Upper lobe of left lung (tissue), 4 donors: Measurements from ENCODE around the gene RPUSD2.
"Not testable (repeated sequence)": the region's sequence is repeated elsewhere in the genome, so short reads cannot be mapped to it uniquely, and the experiment has no call there.

Experiments used
- POLR2A ChIP-seq, 4 donors: fragments of 450-650 bp; IDR thresholded peaks; one replicate each; pipeline ENCODE4 v1.5.1; 2016 to 2017; ENCODE audit warnings: antibody characterized with exemption in 4 of 4, mild to moderate bottlenecking in 2 of 4
- TF ChIP-seq, protein P1 (sequence below), 6 experiments: fragments of 450-650 bp in 4 of 6; fragments of 200-600 bp in 2 of 6; sonication (generic) in 2 of 6; IDR thresholded peaks; one replicate each; pipeline ENCODE4 v1.5.1; 2016 to 2019; ENCODE audit warnings: antibody characterized with exemption in 6 of 6

DNA sequence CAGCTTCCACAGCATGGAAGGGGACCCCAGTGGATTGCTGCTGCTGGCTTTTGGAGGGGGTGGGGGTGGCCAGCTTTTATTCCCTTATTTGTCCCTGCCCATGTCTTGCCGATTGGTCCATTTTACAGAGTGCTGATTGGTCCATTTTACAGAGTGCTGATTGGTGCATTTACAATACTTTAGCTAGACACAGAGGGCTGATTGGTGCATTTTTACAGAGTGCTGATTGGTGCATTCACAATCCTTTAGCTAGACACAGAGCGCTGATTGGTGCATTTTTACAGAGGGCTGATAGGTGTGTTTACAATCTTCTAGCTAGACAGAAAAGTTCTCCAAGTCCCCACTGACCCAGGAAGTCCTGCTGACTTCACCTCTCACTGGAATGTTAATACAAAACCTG lies 12.7 kb downstream of the RPUSD2 start:
- TF ChIP-seq, protein P1, sequence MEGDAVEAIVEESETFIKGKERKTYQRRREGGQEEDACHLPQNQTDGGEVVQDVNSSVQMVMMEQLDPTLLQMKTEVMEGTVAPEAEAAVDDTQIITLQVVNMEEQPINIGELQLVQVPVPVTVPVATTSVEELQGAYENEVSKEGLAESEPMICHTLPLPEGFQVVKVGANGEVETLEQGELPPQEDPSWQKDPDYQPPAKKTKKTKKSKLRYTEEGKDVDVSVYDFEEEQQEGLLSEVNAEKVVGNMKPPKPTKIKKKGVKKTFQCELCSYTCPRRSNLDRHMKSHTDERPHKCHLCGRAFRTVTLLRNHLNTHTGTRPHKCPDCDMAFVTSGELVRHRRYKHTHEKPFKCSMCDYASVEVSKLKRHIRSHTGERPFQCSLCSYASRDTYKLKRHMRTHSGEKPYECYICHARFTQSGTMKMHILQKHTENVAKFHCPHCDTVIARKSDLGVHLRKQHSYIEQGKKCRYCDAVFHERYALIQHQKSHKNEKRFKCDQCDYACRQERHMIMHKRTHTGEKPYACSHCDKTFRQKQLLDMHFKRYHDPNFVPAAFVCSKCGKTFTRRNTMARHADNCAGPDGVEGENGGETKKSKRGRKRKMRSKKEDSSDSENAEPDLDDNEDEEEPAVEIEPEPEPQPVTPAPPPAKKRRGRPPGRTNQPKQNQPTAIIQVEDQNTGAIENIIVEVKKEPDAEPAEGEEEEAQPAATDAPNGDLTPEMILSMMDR (IDR thresholded peaks at IDR 0.05) = not testable (repeated sequence)
- not testable (repeated sequence) for TF ChIP-seq POLR2A (IDR thresholded peaks at IDR 0.05)
